IPS-11a (cell line): ENCODE results near the gene BTBD2.
"Not testable (repeated sequence)": the region's sequence is repeated elsewhere in the genome, so short reads cannot be mapped to it uniquely, and the experiment has no call there.

Experiments used
- H3K4me3 ChIP-seq: one replicate; pipeline ENCODE4 v1.5.1; 2013; ENCODE audit warnings: low read depth, low read length, control low read depth

BTBD2 gene

GRCh38 chr19:2040647-2041432 is 25.3 kb upstream of the BTBD2 start:
- no peak overlapping the region for H3K4me3 ChIP-seq

- no peak overlapping the region for H3K4me3 ChIP-seq
Measured at GRCh38 chr19:2039959-2040646, 24.6 kb upstream of the BTBD2 start.

- no peak overlapping the region for H3K4me3 ChIP-seq
Measured at GRCh38 chr19:2039089-2039958, 23.8 kb upstream of the BTBD2 start.

GRCh38 chr19:2038284-2039088 is 23.0 kb upstream of the BTBD2 start:
- H3K4me3 ChIP-seq = no peak overlapping the region

GRCh38 chr19:2037651-2038255 is 22.2 kb upstream of the BTBD2 start:
- no peak overlapping the region for H3K4me3 ChIP-seq

GRCh38 chr19:2036424-2036823 is 20.9 kb upstream of the BTBD2 start:
- no peak overlapping the region for H3K4me3 ChIP-seq

GRCh38 chr19:2035590-2035991 is 20.1 kb upstream of the BTBD2 start:
- H3K4me3 ChIP-seq = no peak overlapping the region

- no peak overlapping the region for H3K4me3 ChIP-seq
Measured at GRCh38 chr19:2034729-2035589, 19.4 kb upstream of the BTBD2 start.

GRCh38 chr19:2034253-2034652 is 18.7 kb upstream of the BTBD2 start:
- not testable (repeated sequence) for H3K4me3 ChIP-seq

- no peak overlapping the region for H3K4me3 ChIP-seq
Measured at GRCh38 chr19:2033825-2034159, 18.3 kb upstream of the BTBD2 start.

GRCh38 chr19:2033115-2033824 is 17.8 kb upstream of the BTBD2 start:
- H3K4me3 ChIP-seq = no peak overlapping the region

GRCh38 chr19:2032296-2032941 is 16.9 kb upstream of the BTBD2 start:
- no peak overlapping the region for H3K4me3 ChIP-seq

- H3K4me3 ChIP-seq = no peak overlapping the region
Measured at GRCh38 chr19:2027361-2027760, 11.8 kb upstream of the BTBD2 start.

GRCh38 chr19:2026770-2027169 is 11.3 kb upstream of the BTBD2 start:
- no peak overlapping the region for H3K4me3 ChIP-seq

- no peak overlapping the region for H3K4me3 ChIP-seq
Measured at GRCh38 chr19:2022289-2022688, 6.8 kb upstream of the BTBD2 start.

GRCh38 chr19:2021453-2022140 is 6.1 kb upstream of the BTBD2 start:
- H3K4me3 ChIP-seq = no peak overlapping the region

- H3K4me3 ChIP-seq = no peak overlapping the region
Measured at GRCh38 chr19:2018752-2019151, 3.2 kb upstream of the BTBD2 start.
